ENCODE measurements around the gene RHOU.

Gene RHOU

GRCh38 chr1:228785366-228786330 lies 50.4 kb downstream of the RHOU start:
- no peak for DNase-seq (ENCODE audit: low spot score)

- no peak for DNase-seq (ENCODE audit: low spot score)
Measured at GRCh38 chr1:228786361-228787129, 51.3 kb downstream of the RHOU start.

GRCh38 chr1:228791791-228792190 lies 56.5 kb downstream of the RHOU start:
- DNase-seq (ENCODE audit: low spot score): no peak

GRCh38 chr1:228792601-228793000 lies 57.3 kb downstream of the RHOU start:
- DNase-seq (ENCODE audit: low spot score): no peak

- no peak for DNase-seq (ENCODE audit: low spot score)
Measured at GRCh38 chr1:228793032-228793431, 57.8 kb downstream of the RHOU start.

GRCh38 chr1:228794173-228794572 lies 58.9 kb downstream of the RHOU start:
- DNase-seq (ENCODE audit: low spot score): no peak

GRCh38 chr1:228794810-228795209 lies 59.5 kb downstream of the RHOU start:
- no peak for DNase-seq (ENCODE audit: low spot score)

GRCh38 chr1:228795596-228795995 lies 60.3 kb downstream of the RHOU start:
- no peak for DNase-seq (ENCODE audit: low spot score)
